ENCODE measurements around the gene F10. TPM values are rescaled to one million over a fixed set of nuclear protein-coding genes. Genes with fewer than 3 reads are reported as not detected.

F10 gene
- total and polyA plus RNA-seq, 2 experiments from 2014 or later = 0.76 to 1.6 TPM

- no peak overlapping the region for H3K27ac ChIP-seq (ENCODE audit: low read depth)
- DNase-seq (ENCODE audit: low spot score) (no peak), ATAC-seq (no peak)
- TF ChIP-seq EZH2 (IDR thresholded peaks at IDR 0.05; ENCODE audit: low read depth, unreplicated experiment) = no peak
- TF ChIP-seq ETS1 (IDR thresholded peaks at IDR 0.05) = no peak
- no peak for TF ChIP-seq EZH2phosphoT487 (IDR thresholded peaks at IDR 0.05; ENCODE audit: unreplicated experiment)
- TF ChIP-seq ZNF462 (CRISPR knock-in tag; IDR thresholded peaks at IDR 0.05) = no peak
- no peak for TF ChIP-seq JUNB (IDR thresholded peaks at IDR 0.05; ENCODE audit: unreplicated experiment)
- TF ChIP-seq ZNF331 (CRISPR knock-in tag; IDR thresholded peaks at IDR 0.05; ENCODE audit: low read depth) = no peak
- TF ChIP-seq CTCF (conservative IDR thresholded peaks at IDR 0.05; ENCODE audit: low read depth in 2 of 2) = no peak
- TF ChIP-seq CREB1 (CRISPR knock-in tag; IDR thresholded peaks at IDR 0.05; ENCODE audit: low read depth) = no peak
- no peak for TF ChIP-seq ZNF114 (CRISPR knock-in tag; IDR thresholded peaks at IDR 0.05)
- TF ChIP-seq REST (IDR thresholded peaks at IDR 0.05; ENCODE audit: unreplicated experiment) = no peak
- no peak for TF ChIP-seq POLR2AphosphoS5 (IDR thresholded peaks at IDR 0.05; ENCODE audit: low read depth)
- no peak for TF ChIP-seq NANOG (IDR thresholded peaks at IDR 0.05; ENCODE audit: borderline replicate concordance)
- TF ChIP-seq STAT1 (IDR thresholded peaks at IDR 0.05; ENCODE audit: unreplicated experiment) = no peak
- no peak overlapping the region for H3K4me3 ChIP-seq
- Mint-ChIP-seq H3K4me1 (no peaks in the 10 kb centered on the region; the same call in 2 of the 3 replicates), H3K9me3 (no peaks in the 10 kb centered on the region), H3K27ac (no peak overlapping the region), H3K36me3 (ENCODE audit: low read depth) (peaks cover 5% of the 10 kb centered on the region; the same call in 2 of the 3 replicates), H3K27me3 (ENCODE audit: insufficient read depth, low read depth, poor library complexity) (peaks cover 10% of the 10 kb centered on the region), H3K4me3 (no peak overlapping the region)
- H3K4me2 ChIP-seq = no peak overlapping the region
- no peak overlapping the region for H2AFZ ChIP-seq
- no peaks in the 10 kb centered on the region for H3K4me1 ChIP-seq (ENCODE audit: insufficient read depth)
- no peaks in the 10 kb centered on the region for H3F3A ChIP-seq (replicated peaks; ENCODE audit: low read depth)
- no peaks in the 10 kb centered on the region for H3K27me3 ChIP-seq (ENCODE audit: insufficient read depth)
- no peaks in the 10 kb centered on the region for H3K79me2 ChIP-seq (replicated peaks; ENCODE audit: insufficient read depth)
- no peaks in the 10 kb centered on the region for H3K36me3 ChIP-seq (ENCODE audit: insufficient read depth)
- no peaks in the 10 kb centered on the region for H4K20me1 ChIP-seq (replicated peaks; ENCODE audit: insufficient read depth)
- H3K9me2 ChIP-seq (ENCODE audit: insufficient read depth) = no peaks in the 10 kb centered on the region
These were observed 43.5 kb upstream of the F10 start for GRCh38 chr13:113078902-113079780.

Measured in GM23338 (cell line).